Measurements from ENCODE around the gene KRT1.

- TF ChIP-seq CTCF (IDR thresholded peaks at IDR 0.05; ENCODE audit: poor library complexity, severe bottlenecking) (no peak), EZH2 (IDR thresholded peaks at IDR 0.05; ENCODE audit: borderline replicate concordance, insufficient read depth, low read length, poor library complexity, severe bottlenecking) (no peak)
Measured at GRCh38 chr12:52657250-52657902, 22.8 kb downstream of the KRT1 start.

Data from neural cell (in vitro differentiated cells).